Fibroblast of skin of back (primary cell): ENCODE results near the gene YIPF5. TPM values are rescaled to one million over a fixed set of nuclear protein-coding genes. Genes with fewer than 3 reads are reported as not detected.

Experiments
- DNase-seq: peaks from one replicate; pipeline ENCODE4 v3.0.0-alpha.2; 2013
- polyA plus RNA-seq, 2 experiments: library from polyadenylated mRNA; unstranded; fragments of 120-200 nt; gene quantifications; one replicate each; pipeline ENCODE4 v1.2.1, GENCODE V29; 2013; ENCODE audit not compliant: insufficient read length in 2 of 2

YIPF5 gene
- polyA plus RNA-seq (2013, experiment 1 of 2; ENCODE audit: insufficient read length): 88.2 TPM
- 96.5 TPM for polyA plus RNA-seq (2013, experiment 2 of 2; ENCODE audit: insufficient read length)

DNA sequence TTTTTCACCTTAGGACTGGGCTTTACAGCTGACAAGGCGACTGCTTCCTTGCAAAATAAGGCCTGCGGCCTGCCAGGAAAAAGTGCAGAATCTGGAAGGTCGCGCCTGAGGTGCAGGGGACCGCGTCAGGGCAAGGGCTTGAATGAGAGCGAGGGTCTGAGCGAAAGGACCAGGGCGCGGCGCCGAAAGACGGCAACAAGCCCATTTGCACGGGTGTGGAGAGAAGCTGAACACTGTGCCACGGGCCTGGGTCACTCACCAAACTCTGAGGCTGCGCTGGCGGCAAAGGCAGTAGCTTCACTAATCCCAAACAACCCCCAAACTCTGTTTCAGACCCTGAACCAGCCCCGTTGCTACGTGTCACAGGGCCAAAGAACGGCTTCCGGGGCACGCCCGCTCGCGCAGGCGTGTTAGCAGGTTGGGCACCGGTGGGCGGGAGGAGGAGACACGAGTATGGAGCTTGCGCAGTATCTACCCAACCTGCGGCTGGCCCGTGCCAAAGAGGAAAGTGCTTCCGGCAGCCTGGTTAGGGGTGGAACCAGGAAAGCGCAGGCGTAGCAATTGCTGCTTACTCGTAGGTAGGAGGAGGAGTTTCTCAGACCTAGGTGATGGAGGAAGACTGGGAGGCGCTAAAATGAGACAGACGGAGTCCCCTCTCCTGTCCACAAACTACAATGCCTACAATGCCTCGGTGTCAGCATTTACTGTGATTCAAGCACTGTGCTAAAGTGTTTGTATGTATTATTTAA, at the start of gene YIPF5, which contains the start of gene KCTD16:
TSS of gene YIPF5 (minus strand) at position 384 of the 749 bp plus-strand sequence. CDS start 704 bp downstream, outside the sequence.
TSS of gene KCTD16 (plus strand) at position 598 of the 749 bp plus-strand sequence.
- peak; percentile 96 for DNase-seq

DNA sequence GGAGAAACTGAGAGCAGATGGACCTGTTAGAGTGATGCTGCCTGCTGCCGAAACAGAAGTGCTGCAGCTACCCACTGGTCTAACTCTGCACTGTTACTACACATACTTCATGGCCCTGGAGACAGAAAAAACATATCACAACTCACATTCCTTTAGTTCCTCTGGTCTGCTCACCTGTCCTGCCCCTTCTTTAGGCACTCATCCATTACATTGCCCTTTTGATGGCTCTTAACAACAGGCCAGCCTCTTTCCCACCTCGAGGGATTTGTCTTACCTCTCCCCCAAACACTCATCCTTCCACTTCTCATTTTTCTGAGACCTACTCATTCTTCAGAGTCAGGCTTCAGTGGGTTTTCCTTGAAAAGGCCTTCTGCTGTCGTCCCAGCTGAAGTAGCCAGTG, 49.4 kb upstream of the YIPF5 start:
- DNase-seq: no peak

DNA sequence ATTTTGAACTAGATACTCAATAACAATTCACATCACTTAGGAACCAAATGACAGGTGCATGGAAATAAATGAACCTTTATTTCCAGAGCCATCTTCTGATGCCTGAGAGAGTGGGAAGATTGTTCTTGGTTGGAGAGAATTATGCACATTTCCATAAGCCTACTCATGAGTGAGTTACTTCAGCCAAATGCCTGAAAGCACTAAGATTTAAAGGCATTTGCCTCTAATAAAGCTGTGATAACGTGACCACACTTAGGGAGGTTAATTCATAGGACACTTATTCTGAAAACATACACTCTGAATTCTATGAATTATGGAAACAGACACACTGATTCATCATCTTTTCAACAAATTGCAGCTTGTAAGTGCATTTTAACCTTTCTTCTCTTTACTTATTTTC, 40.2 kb upstream of the YIPF5 start:
- no peak for DNase-seq

DNA sequence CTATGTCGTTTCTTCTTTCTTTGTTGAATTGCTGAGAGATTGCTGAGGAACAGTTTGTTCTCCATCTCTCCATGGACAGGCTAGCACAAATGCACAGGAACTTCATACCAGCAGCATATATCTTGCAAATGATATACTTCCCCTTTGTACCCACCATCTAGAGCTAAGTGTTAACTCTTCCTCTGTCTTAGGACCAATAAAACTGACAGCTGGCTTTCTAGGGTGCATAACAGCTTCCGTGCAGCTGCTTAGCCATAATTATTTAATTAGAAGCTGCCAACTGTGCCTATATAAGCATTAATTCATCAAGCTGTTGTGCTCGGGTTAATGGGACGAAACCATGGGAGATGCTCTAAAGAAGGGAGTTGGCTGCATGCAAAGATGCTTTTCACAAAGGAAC, 38.9 kb upstream of the YIPF5 start:
- no peak for DNase-seq

DNA sequence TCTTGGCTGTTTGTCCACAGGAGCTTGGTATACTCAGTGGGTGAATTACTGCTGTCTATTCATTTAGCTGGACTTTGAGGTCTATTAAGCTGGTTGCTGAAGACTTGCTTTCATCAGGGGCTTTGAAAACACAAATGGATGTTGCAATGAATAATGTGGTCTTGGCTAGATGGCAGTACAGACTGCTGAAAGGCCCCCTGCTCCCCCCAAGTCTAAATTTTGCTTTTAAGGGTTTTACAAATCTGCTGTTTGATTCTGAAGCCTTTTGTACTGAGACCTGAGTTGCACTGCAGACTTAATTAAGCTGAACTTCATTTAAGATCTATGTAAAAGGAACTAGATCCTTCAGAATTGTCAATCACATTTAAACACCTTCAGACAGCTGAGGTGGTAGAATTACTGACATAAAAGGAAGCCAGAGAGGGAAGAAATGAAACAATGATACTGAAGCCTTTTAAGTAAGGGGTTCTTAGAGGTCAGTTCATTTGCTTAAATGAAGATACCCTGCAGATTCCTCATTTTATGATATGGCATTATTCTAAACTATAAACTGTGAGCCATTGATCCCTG, 37.5 kb upstream of the YIPF5 start:
- no peak for DNase-seq

DNA sequence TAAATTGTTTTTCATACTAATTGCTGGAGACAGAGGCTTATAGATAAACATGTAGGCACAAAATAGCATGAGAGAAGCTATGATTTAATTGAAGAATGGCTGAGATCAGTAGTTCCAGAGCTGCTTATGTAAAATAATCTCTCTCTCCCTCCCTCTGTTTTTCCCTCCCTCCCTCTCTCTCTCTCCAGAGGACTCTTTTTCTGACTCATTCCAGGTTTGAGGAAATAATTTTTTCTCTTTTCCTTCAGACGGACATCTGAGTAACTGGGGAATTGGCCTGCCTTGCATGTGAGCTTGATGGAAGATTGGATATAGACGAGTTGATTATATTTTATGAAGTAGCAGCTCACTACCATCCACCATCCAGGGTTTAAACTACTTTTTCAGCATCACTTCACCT, 35.7 kb upstream of the YIPF5 start:
- peak; percentile 46 for DNase-seq

DNA sequence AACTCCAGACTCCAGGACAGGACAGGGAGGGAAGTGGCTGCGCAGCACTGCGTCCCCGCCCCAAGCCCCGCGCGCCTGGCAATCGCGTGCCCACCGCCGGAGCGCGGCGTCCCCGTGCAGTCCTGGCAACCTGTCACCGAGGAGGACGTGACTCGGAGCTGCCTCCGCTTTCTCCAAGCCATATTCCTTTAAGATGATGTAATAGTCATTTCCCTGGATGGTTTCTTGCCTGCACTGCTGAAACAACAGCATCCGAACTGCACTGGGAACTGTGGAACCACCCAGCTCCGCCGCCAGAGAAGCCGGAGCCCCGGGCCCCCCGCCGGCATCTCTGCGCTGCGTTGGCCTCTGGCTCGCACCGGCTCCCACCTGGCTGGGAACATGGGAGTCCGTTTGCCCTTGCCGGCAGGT, 34.7 kb upstream of the YIPF5 start:
- DNase-seq: peak; percentile 75

DNA sequence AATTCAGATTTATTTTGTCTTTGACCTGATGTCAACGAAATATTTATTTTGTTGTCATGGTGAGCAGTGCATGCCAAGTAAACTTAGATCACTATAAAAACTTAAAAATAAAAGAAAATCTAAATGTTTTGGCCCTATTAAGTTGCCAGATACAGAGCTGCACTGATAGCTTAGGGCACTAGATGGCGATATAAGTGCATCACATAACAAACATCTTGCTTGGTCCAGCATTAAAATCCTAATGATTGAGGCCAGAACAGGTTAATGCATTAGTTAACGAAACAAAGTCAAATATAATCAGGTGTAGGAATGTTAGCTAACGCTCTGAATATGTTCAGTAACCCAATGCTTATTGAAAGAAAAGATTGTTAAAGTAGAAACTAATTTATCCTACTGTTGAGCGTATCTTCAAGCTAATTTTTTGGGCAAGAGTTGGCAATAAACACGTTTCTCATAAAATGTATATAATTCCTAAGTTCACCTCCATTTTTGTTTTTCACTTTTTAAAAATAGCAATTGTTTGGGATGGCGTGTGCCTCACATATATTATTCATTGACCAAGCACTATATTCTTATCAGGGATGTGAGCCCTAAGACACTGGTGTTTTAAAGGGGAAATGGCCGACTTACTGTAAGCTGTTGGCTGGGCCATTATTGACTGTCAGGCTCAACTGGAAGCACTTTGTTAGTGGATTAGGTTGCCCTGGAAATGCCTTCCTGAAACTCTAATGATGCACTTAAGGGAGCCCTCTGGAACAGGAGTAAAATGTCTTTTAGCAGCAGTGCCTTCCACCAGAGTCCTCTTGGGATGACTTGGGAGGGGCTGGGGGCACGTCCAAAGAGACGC, 33.5 kb upstream of the YIPF5 start:
- DNase-seq: peak; percentile 69

DNA sequence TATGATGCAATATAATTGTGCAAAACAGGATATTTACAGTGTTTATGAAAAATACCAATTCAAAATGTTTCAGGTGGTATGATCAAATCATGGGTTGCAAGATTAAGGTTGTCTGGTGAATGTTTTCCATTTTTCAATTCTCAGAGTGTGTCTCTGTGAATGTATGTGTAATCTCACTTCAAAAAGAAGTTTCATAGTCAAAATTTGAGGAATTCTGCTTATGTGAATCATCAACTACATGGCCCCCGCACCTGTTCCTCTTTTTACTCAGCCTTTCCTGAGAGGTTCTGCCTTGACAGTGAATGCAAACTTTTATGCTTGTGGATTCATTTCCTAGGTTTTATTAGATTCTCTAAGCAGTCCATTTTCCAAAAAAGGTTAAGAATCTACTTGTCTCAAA, 32.3 kb upstream of the YIPF5 start:
- DNase-seq: no peak

DNA sequence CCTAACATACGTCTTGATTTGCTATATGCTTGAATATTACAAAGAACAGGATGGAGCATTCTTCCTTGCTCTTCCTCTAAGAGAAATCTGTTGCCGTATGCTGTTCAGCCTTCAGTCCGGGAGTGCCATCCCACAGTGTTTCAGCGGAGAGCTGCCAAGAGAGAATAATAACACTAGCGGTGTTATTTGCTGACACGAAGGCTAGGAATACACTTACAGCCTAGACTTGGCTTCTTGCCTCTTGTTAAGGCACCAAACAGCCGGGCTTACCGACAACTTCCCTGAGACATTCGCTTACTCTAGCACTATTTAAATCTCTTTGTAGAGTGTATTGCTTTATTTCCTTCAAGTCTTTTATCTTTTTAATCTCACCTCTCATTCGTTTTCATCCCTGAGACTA, 31.6 kb upstream of the YIPF5 start:
- DNase-seq: peak; percentile 23

DNA sequence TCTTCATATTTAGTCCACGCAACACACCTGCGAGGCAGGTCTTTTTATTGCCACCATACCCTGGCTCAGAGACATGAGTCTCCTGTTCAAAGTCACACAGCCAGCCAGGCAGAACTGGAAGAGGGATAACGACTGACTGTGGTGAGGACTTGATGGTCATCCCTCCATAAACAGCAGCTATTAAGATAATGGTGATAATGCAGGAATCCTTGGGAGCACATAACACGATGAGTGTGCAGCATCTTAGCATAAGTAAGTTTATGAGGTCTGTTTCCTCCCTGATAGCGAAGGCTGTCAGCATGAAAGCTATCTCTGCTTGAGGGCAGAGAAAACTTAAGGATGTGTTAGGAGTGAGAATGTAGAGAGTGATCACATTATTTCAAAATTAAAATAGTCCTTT, 31.1 kb upstream of the YIPF5 start:
- DNase-seq: no peak

DNA sequence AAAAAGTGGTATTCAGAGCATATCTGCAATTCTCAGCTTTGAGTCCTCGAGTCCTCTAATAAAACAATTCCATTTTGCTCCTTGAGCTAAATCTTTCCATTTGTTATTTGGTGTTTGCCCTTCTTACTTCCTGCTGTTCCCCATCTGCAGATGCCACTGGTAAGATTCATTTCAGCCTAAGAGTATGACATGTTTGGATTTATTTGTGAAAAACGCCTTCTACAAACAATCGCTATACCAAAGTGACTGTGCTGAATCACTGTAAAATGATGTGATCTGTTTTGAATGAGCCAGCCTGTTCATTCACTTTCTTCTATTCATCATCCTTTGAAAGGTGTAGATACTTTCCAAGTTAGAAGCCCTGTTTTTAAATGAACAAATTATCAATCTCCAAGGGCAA, 27.9 kb upstream of the YIPF5 start:
- DNase-seq: peak; percentile 73

DNA sequence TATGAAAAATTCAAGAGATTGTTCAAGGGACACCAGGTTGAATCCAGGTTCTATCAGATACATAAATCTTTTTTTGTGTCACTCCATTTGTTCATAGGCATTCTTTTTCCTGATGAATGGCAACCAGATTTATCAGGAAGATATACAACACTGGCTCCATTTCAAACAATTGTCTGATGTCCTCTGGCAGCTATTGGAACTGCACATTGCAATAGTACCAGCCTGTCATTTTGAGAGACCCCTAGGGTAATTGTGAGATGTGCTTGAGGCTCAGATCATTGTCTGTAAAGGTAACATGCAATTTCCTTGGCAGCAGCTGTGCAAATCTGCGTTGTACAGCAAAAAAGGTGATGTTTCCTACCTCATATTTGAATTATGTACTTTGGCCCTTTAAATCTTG, 26.2 kb upstream of the YIPF5 start:
- no peak for DNase-seq

DNA sequence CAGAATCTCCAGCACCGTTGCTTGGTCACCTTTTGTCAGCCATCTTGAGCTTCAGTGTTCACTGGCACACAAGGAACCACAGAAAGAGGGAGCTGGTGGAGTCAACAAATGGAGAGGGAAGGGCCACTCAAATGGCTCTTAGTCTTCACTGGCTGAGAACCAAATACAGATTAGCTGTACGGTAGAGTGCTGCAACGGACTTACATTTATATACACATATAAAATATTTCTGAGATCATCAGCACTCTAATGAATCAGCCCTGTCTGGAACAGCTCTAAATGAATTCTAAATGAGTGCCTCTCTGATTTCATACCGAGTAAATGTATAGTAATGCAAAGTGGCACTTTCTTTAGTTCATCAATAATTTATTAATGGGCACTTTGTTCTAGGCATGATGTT, 25.0 kb upstream of the YIPF5 start:
- DNase-seq: no peak

DNA sequence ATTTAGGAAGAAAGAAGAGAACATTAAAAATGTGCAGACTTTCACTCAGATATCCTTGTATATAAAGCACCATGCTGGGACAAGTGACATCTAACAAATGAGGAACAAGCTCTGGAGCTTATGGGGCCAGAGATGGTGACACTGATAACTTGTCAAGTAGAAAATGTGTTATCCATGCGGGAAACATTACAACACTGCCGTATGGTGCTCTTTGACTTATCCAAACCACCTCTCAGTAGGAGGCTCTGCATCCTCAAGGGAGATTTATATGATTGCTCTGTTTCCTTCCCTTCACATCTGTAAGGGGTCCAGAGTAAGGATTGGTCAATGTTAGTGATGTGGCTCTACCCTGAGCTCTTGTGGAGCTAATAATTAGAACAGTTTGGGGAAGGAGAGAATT, 23.7 kb upstream of the YIPF5 start:
- DNase-seq: no peak

DNA sequence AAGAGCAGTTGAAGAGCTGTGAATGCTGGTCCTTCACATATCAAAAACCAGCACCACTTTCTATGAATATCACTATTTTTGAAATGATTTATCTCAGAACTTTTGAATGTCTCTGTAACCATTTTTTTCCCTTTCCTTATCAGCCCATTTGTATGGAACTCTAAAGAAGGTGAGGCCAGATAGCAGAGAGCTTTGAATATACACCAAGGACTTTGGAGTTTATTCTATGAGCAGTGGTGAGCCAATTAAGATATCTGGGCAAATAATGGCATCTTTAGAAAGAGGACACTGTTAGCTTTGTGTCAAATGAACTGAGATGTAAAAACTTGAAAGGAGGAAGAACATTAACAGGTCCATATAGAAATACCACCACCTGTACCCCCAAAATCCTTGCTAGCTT, 22.2 kb upstream of the YIPF5 start:
- DNase-seq: no peak

DNA sequence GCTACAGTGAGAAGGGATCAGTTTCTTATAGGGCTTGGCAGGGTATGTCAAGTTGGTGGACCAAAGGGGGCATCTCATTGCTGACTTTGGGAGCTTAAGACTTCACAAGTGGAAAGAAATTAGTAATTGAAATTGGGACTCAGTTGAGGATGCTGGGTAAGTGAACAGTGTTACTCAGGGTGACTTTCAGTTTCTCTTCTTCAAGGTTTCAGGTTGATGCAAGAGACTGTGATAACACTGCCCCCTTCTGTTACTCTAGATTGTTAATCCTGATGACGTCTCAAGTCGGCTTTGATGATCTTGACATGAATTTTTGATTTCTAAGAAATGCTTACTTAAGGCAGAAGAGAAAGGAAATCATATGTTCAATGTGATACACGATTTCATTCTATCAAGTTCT, 21.5 kb upstream of the YIPF5 start:
- peak; percentile 73 for DNase-seq

DNA sequence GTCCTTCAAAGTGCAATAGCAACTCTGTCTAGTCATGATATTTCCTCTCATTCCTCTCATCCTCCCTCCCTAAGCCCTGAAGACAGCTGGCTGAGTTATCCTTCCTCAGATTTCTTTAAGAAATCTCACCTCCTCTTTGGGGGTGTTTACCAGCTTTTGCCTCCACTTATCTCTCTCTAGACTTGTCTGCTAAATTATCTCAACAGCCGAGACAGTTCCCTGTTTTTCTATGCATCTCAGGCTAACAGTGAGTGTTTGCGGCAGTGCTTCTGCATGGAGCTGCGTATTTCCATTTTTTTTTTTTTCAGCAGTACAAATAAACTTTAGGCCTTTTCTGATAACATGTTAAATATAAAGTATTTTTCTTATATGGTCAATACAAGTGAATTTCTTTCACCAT, 21.1 kb upstream of the YIPF5 start:
- no peak for DNase-seq

DNA sequence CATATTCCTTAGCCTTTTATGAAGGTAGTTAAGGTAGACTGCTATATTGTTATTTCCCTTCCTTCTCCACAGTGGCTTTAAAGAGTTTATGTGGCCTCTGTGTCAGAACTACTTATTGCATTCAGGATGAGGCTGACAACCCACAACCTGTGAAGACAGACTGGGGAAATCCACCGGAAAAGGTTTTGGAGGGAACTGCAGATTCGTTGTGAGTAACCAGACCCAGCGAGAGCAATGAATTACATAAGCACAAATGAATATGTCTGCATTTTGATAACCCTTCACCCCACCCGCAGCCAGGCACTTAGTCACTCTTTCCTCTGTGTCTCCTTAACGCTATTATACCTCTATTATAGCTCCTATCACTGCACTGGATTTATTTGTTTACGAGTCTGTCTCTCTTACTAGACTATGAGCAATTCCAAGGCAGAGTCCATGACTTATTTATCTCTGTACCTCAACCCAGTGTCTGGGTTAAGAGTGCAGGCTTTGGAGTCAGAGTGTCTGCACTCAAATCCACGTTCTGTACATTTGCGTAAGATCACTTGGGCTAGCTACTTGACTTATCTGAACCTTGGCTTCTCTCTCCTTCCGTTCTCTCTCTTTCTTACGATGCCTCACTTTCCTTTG, 19.5 kb upstream of the YIPF5 start:
- peak; percentile 49 for DNase-seq

DNA sequence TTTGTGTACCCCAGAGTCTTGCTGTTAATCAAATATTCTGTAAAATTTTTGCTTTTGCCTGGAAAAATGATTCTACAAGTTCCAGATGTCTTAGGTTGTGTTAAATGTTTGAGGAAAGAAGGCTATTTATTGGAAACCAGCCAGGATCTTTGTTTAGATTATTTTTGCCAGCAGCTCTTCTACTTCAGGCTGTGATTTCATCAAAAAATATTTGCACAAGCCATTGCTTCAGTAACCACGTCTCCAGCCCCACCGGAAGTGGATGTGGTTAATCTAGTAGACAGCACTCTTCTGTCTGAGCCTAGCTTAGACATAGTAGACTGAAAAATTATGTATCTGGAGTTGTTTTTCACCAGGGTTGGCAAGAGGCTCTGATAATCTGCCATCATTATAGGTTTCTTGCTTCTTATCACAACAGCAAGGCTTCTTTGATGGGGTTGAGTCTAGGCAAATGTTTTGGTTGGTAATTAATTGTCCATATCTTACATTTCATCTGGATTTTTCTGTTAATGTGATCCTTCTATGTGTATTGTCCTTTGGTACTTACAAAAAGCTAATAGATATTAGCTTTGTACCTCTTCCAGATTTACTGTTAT, 17.3 kb upstream of the YIPF5 start:
- DNase-seq: peak; percentile 98

DNA sequence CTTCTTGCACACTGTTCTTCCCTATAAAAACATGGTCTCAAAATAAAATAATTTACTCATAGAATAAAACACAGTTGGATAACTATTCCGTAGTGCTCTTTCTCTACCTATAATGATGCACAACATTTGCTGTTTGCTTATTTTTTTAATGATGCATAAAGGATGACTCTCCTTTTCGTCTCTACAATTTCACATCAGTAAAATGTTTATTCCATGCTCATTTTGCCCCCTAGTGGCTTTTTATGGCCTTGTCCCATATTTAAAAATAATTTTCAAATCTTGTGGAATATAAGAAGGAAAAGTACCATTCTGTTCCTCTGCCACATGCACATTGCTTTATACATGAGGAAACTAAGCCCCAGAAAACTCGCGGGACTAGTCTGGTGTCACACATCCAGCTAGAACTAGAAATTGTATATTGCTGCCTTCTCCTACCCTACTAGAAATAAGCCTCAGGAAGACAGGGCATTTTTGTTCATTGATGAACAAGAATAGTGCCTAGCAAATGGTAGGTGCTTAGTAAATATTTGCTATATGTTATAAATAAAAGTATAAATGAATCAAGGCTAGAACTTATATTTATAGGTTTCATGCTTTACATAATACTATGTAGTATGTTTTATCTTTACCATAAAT, 12.9 kb upstream of the YIPF5 start:
- DNase-seq: peak; percentile 59

DNA sequence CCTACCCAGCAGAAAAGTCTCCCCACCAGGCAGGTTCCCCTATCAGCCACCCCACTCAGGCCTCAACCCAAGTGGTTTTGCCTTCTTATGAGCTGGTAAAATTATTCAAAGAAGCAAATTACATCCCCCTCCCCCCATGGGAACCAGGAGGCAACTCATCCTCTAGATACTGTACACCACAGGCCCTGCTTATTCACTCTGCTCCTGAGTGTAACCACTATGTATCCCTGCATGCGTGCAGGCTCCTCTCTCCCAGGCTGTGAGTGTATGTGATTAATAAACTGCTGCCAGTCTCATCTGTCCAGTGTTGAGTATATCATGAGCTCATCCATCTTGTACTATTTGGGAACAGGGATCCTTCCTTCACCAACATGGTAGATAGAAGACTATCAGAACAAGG, 8.8 kb upstream of the YIPF5 start:
- DNase-seq: peak; percentile 60
